H1 (cell line): ENCODE data around the gene ABCA13. TPM values are rescaled to one million over a fixed set of nuclear protein-coding genes. Genes with fewer than 3 reads are reported as not detected.

Experiments
- HDAC6 ChIP-seq: IDR thresholded peaks from one replicate; pipeline ENCODE4 v1.7.1; 2012; ENCODE audit warnings: low read depth, mild to moderate bottlenecking, inconsistent platforms, low read length, moderate library complexity
- JUND ChIP-seq: IDR thresholded peaks from 2 replicates; pipeline ENCODE4 v1.6.1; 2011; ENCODE audit warnings: mild to moderate bottlenecking, improper control_type of control experiment, low read length
- USF2 ChIP-seq: IDR thresholded peaks from 2 replicates; pipeline ENCODE4 v1.6.1; 2011; ENCODE audit warnings: low read length, improper control_type of control experiment
- polyA plus RNA-seq, 7 experiments: library from polyadenylated mRNA; depleted of rRNA in 3 of 7; stranded (reverse) in 5 of 7; unstranded in 2 of 7; fragments of >200 nt in 5 of 7; fragments of 200-250 nt in 2 of 7; gene quantifications; 1 replicate in 5 of 7; 2 replicates in 1 of 7; 4 replicates in 1 of 7; pipeline versions ENCODE4 v1.2.1 to v1.2.3, GENCODE V29; 2011 to 2013; ENCODE audit warnings: missing spikeins in 2 of 7, mixed read lengths in 2 of 7
- total RNA-seq: library from RNA; stranded (reverse); fragmentation: NEBNext Ultra II Directional; extraction: Animal tissue kit (Norgen Biotek cat#: 25700); gene quantifications from 2 replicates; pipeline ENCODE4 v1.2.1, GENCODE V29; 2021

The ABCA13 gene
- total and polyA plus RNA-seq, 2 of the 8 experiments (the other 6 are each of a cell fraction or from before 2014, with no cell fraction given): 0.07 to 0.09 TPM

GRCh38 chr7:48621076-48621475 is 449.8 kb downstream of the ABCA13 start (continued):
- no peak for TF ChIP-seq USF2
- TF ChIP-seq JUND: no peak
- no peak for TF ChIP-seq HDAC6
